ENCODE data around the gene SPRR3. TPM values are rescaled to one million over a fixed set of nuclear protein-coding genes. Genes with fewer than 3 reads are reported as not detected.

SPRR3 gene
- polyA plus RNA-seq, 4 donors = 0.32 to 1.2 (median 0.63) TPM; not detected in 1

GRCh38 chr1:153040950-153041631 lies 39.5 kb downstream of the SPRR3 start, which contains the start of gene SPRR2D:
SPRR2D (minus strand) TSS chr1:153041120; CDS start chr1:153040346, 774 bp downstream.
- no peak for DNase-seq (ENCODE audit: low read depth in 4 of 4, low spot score in 3 of 4)

GRCh38 chr1:153049211-153049610 lies 47.7 kb downstream of the SPRR3 start:
- DNase-seq (ENCODE audit: low read depth in 4 of 4, low spot score in 3 of 4) = no peak

Other genes with a start within 250 kb of the SPRR3 start
- not detected for gene KPRP, start 243.7 kb upstream of the SPRR3 start, polyA plus RNA-seq (ENCODE audit: insufficient read length in 4 of 4)
- not detected for gene LCE1F, start 226.6 kb upstream of the SPRR3 start, polyA plus RNA-seq (ENCODE audit: insufficient read length in 4 of 4)
- not detected for gene LCE1E, start 215.5 kb upstream of the SPRR3 start, polyA plus RNA-seq (ENCODE audit: insufficient read length in 4 of 4)
- not detected for gene LCE1D, start 205.0 kb upstream of the SPRR3 start, polyA plus RNA-seq (ENCODE audit: insufficient read length in 4 of 4)
- gene LCE1C, start 195.1 kb upstream of the SPRR3 start, polyA plus RNA-seq (ENCODE audit: insufficient read length in 4 of 4) = not detected
- not detected for gene LCE1B, start 189.8 kb upstream of the SPRR3 start, polyA plus RNA-seq (ENCODE audit: insufficient read length in 4 of 4)
- not detected for gene LCE1A, start 174.3 kb upstream of the SPRR3 start, polyA plus RNA-seq (ENCODE audit: insufficient read length in 4 of 4)
- not detected for gene LCE6A, start 158.9 kb upstream of the SPRR3 start, polyA plus RNA-seq (ENCODE audit: insufficient read length in 4 of 4)
- gene LCE7A, start 141.8 kb upstream of the SPRR3 start, polyA plus RNA-seq (ENCODE audit: insufficient read length in 4 of 4) = not detected
- gene SMCP, start 123.4 kb upstream of the SPRR3 start, polyA plus RNA-seq (ENCODE audit: insufficient read length in 4 of 4) = not detected
- gene IVL, start 93.2 kb upstream of the SPRR3 start, polyA plus RNA-seq (ENCODE audit: insufficient read length in 4 of 4) = under 1 TPM in 3 of 4 donors, not detected in 1; 0.13 to 0.62 (median 0.37) TPM
- gene SPRR5, start 54.5 kb upstream of the SPRR3 start, polyA plus RNA-seq (ENCODE audit: insufficient read length in 4 of 4) = not detected
- not detected for gene SPRR4, start 31.1 kb upstream of the SPRR3 start, polyA plus RNA-seq (ENCODE audit: insufficient read length in 4 of 4)
- under 1 TPM in 1 of 4 donors, not detected in 3; 0.73 TPM for gene SPRR1A, start 17.7 kb upstream of the SPRR3 start, polyA plus RNA-seq (ENCODE audit: insufficient read length in 4 of 4)
- not detected for gene SPRR1B, start 29.5 kb downstream of the SPRR3 start, polyA plus RNA-seq (ENCODE audit: insufficient read length in 4 of 4)
- gene SPRR2D, start 39.4 kb downstream of the SPRR3 start, polyA plus RNA-seq (ENCODE audit: insufficient read length in 4 of 4) = under 1 TPM in 1 of 4 donors, not detected in 3; 0.63 TPM
- gene SPRR2A, start 55.8 kb downstream of the SPRR3 start, polyA plus RNA-seq (ENCODE audit: insufficient read length in 4 of 4) = under 1 TPM in 1 of 4 donors, not detected in 3; 0.57 TPM
- gene SPRR2B, start 69.9 kb downstream of the SPRR3 start, polyA plus RNA-seq (ENCODE audit: insufficient read length in 4 of 4) = 1 to 10 TPM in 1 of 4 donors, not detected in 3; 3.2 TPM
- under 1 TPM in 1 of 4 donors, not detected in 3; 0.29 TPM for gene SPRR2E, start 92.8 kb downstream of the SPRR3 start, polyA plus RNA-seq (ENCODE audit: insufficient read length in 4 of 4)
- 10 to 100 TPM in 1 of 4 donors, under 1 TPM in 1, not detected in 2; 0.42 to 11.8 TPM for gene SPRR2F, start 111.8 kb downstream of the SPRR3 start, polyA plus RNA-seq (ENCODE audit: insufficient read length in 4 of 4)
- not detected for gene SPRR2G, start 149.1 kb downstream of the SPRR3 start, polyA plus RNA-seq (ENCODE audit: insufficient read length in 4 of 4)
- gene LELP1, start 201.7 kb downstream of the SPRR3 start, polyA plus RNA-seq (ENCODE audit: insufficient read length in 4 of 4) = not detected
- not detected for gene PRR9, start 215.8 kb downstream of the SPRR3 start, polyA plus RNA-seq (ENCODE audit: insufficient read length in 4 of 4)